Activated naive CD4-positive, alpha-beta T cell treated with anti-CD3 and anti-CD28 coated beads for 36 hours (primary cell): ENCODE measurements around the gene SNN. TPM values are rescaled to one million over a fixed set of nuclear protein-coding genes. Genes with fewer than 3 reads are reported as not detected.

Experiments
- CTCF ChIA-PET: fragments of 350-600 bp; sonication (Branson Sonifier 250); formaldehyde crosslinking; loops from one replicate; lab custom pipeline; 2021; ENCODE audit warnings: antibody characterized with exemption; lab: Charles Lee
- DNase-seq: peaks from one replicate; pipeline ENCODE4 v3.0.0-alpha.2; 2020
- H3K27ac Mint-ChIP-seq: one replicate; pipeline ENCODE4 v1.8.0; 2021; ENCODE audit warnings: mild to moderate bottlenecking, mixed read lengths
- H3K27me3 Mint-ChIP-seq: one replicate; pipeline ENCODE4 v1.8.0; 2021; ENCODE audit warnings: low read depth, mixed read lengths
- H3K36me3 Mint-ChIP-seq: one replicate; pipeline ENCODE4 v1.8.0; 2021; ENCODE audit warnings: low read depth, mixed read lengths
- H3K4me1 Mint-ChIP-seq: one replicate; pipeline ENCODE4 v1.8.0; 2021; ENCODE audit warnings: low read depth, mixed read lengths
- H3K4me3 Mint-ChIP-seq: one replicate; pipeline ENCODE4 v1.8.0; 2021; ENCODE audit warnings: mild to moderate bottlenecking, moderate library complexity, mixed read lengths
- H3K9me3 Mint-ChIP-seq: one replicate; pipeline ENCODE4 v1.8.0; 2021; ENCODE audit warnings: mixed read lengths
- intact Hi-C: fragments of 100-400 bp; cut with micrococcal nuclease; formaldehyde crosslinking; loops from one replicate; pipeline ENCODE4 v1.15.1; 2023
- total RNA-seq, 2 experiments: library from RNA; stranded (reverse); gene quantifications; one replicate each; pipeline ENCODE4 v1.2.3, GENCODE V29; 2021

Gene SNN
- total RNA-seq, 2 experiments from 2014 or later: 12.0 to 13.6 TPM

DNA sequence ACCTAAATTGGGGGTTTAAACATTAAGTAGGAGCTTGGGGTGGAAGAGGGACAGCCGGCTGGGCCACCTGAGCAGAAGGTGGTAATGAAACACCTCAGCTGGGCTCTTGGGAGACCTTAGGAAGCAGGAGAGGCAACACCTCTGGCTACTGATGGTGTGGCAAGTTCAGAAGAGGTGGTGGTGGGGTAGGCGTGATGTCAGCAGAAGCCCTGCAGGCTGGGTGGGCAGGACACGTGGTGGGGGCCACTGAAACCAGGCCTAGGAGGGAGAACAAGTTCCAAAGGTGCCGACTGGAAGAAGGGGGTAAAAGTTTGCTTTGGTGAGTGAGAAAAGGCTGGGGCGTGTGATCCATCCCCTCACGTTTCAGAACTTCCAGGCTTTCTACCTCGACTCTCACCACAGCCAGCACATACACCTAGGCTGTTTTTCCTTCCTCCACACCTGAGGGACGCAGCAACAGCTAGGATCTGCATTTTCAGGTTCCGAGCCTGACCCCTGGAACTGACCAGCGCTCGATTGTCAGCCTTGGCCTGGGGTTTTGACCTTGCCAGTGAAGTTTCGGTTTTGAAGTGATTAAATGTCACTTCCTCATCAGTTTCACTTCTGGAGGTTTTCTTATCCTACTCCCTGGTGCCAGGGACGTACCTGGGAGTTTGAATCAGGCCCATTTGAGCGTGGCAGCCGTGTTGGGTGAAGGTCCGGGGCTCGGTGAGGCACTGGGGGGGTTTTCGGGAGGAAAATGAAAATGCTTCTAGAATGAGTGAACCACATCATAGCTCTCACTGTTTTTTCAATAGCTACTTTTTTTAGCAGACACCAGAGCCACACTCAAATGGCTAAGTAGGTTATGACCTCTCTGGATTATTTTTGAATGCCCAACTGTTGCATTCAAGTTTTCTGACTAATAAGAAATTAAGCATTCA lies 10.0 kb downstream of the SNN start:
- H3K36me3 Mint-ChIP-seq: peaks cover 17% of the 10 kb centered on the region
- intact Hi-C loops: no loop called here
- CTCF ChIA-PET: interaction anchor here (0.9 kb wide), 1 partner anchor 146 kb away, joined by 7 read pairs; no protein-coding TSS in a partner anchor
- H3K27ac Mint-ChIP-seq: peak overlapping the region; percentile 38
- H3K27me3 Mint-ChIP-seq: no peaks in the 10 kb centered on the region
- peak overlapping the region; percentile 6 for H3K4me3 Mint-ChIP-seq
- DNase-seq: no peak
- no peaks in the 10 kb centered on the region for H3K9me3 Mint-ChIP-seq
- peaks cover 74% of the 10 kb centered on the region for H3K4me1 Mint-ChIP-seq

GRCh38 chr16:11679250-11679649 lies 11.0 kb downstream of the SNN start:
- Mint-ChIP-seq H3K4me3 (no peak overlapping the region), H3K9me3 (no peaks in the 10 kb centered on the region), H3K27me3 (no peaks in the 10 kb centered on the region), H3K4me1 (peaks cover 71% of the 10 kb centered on the region), H3K27ac (no peak overlapping the region), H3K36me3 (peaks cover 22% of the 10 kb centered on the region)
- intact Hi-C loops: no loop called here
- CTCF ChIA-PET: interaction anchor here (0.9 to 1.4 kb wide), 2 partner anchors 36 to 147 kb away, joined by 4 to 7 read pairs; no protein-coding TSS in a partner anchor
- DNase-seq: no peak

GRCh38 chr16:11679941-11680911 lies 12.0 kb downstream of the SNN start:
- CTCF ChIA-PET: interaction anchor here (0.9 to 1.4 kb wide), 2 partner anchors 35 to 112 kb away, joined by 3 to 4 read pairs; no protein-coding TSS in a partner anchor
- intact Hi-C loops: no loop called here
- H3K27ac Mint-ChIP-seq: peak overlapping the region; percentile 91
- no peak overlapping the region for H3K4me3 Mint-ChIP-seq
- peaks cover 22% of the 10 kb centered on the region for H3K36me3 Mint-ChIP-seq
- peaks cover 66% of the 10 kb centered on the region for H3K4me1 Mint-ChIP-seq
- H3K27me3 Mint-ChIP-seq: no peaks in the 10 kb centered on the region
- DNase-seq: no peak
- H3K9me3 Mint-ChIP-seq: no peaks in the 10 kb centered on the region

GRCh38 chr16:11681556-11681955 lies 13.3 kb downstream of the SNN start:
- Mint-ChIP-seq H3K36me3 (peaks cover 23% of the 10 kb centered on the region), H3K27me3 (no peaks in the 10 kb centered on the region), H3K27ac (peak overlapping the region; percentile 91), H3K4me3 (no peak overlapping the region), H3K9me3 (no peaks in the 10 kb centered on the region), H3K4me1 (peaks cover 61% of the 10 kb centered on the region)
- DNase-seq: no peak
- CTCF ChIA-PET: interaction anchor here (1.1 kb wide), 1 partner anchor 33 kb away, joined by 3 read pairs; no protein-coding TSS in a partner anchor
- intact Hi-C loops: no loop called here

DNA sequence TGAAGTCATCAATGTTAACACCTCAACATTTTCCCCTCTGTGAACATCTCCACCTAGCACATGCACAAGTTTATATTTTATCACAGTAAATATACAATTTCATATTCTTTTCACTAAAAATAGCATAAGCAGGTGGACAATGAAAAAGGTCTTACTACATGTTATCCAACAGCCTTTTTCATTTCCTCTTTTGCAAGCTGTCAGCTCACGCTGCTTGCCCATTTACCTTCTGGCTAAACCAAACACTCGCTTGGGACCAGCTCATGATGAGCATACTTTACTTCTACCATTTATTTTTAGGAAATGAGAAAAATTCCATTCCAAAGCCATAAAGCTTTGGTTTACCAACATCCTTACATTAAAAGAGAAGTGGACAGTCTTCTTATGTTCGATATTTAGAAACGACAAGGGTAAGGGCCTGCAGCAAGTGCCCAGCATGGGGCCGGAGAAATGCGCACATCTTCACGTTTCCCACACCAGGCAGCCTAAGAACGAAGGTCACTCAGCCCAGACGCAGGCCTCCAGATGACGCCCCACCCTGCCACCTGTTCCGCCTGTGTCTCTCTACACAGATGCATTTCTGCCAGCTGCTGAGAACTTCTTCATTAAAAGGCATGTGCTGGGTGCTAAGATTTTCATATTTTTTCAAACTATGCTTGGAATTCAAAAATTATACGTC lies 13.9 kb downstream of the SNN start:
- H3K9me3 Mint-ChIP-seq: no peaks in the 10 kb centered on the region
- H3K27me3 Mint-ChIP-seq: no peaks in the 10 kb centered on the region
- peak overlapping the region; percentile 91 for H3K27ac Mint-ChIP-seq
- peaks cover 58% of the 10 kb centered on the region for H3K4me1 Mint-ChIP-seq
- intact Hi-C loops: no loop called here
- peaks cover 25% of the 10 kb centered on the region for H3K36me3 Mint-ChIP-seq
- CTCF ChIA-PET: interaction anchor here (1.1 kb wide), 1 partner anchor 32 kb away, joined by 3 read pairs; no protein-coding TSS in a partner anchor
- H3K4me3 Mint-ChIP-seq: no peak overlapping the region
- no peak for DNase-seq

DNA sequence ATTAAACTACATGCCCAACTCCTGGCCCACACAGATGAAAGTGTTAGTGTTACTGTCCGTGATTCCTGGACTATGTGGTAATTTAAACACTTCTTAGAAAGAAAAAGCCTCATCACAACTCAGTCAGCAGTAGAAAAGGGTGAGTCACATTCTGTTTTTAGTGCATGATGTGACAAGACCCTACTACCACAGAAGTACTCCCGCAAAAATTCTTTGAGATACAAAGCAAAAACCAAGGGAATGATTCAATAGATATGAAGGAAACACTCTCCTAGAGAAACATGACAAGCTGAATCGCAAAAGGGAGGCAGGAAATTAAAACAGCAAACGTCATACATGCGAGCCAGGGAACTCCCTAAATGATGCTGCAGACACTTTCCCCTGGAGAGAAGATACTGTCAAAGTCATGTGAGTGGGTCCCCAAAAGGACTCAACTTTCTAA lies 14.4 kb downstream of the SNN start:
- CTCF ChIA-PET: interaction anchor here (1.1 kb wide), 1 partner anchor 31 kb away, joined by 3 read pairs; no protein-coding TSS in a partner anchor
- Mint-ChIP-seq H3K36me3 (peaks cover 26% of the 10 kb centered on the region), H3K27me3 (no peaks in the 10 kb centered on the region)

DNA sequence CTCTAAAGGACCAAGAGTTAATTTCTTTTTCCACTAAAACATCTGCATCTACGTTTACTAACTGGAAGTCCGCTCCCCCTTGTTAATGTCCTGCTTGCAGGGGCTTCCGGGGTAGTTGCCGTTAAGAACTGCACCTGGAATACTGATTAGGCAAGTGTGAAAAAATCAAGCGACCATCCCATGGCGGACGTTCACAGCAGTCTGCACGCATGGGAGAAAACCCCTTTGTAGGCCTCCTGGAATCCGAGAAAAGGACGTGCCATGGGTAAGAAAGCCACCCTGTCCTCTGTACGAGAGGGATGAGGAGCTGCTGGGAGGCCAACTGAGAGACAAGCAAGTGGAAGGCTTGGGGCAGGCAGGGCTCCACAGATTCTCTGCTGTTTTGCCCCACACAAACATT lies 14.9 kb downstream of the SNN start:
- H3K36me3 Mint-ChIP-seq: peaks cover 25% of the 10 kb centered on the region
- intact Hi-C loops: no loop called here

More for the DNA sequence above, 14.4 kb downstream of the SNN start:
- Mint-ChIP-seq H3K4me3 (no peak overlapping the region), H3K9me3 (no peaks in the 10 kb centered on the region), H3K4me1 (peaks cover 55% of the 10 kb centered on the region), H3K27ac (peak overlapping the region; percentile 42)
- intact Hi-C loops: no loop called here
- DNase-seq: no peak

DNA sequence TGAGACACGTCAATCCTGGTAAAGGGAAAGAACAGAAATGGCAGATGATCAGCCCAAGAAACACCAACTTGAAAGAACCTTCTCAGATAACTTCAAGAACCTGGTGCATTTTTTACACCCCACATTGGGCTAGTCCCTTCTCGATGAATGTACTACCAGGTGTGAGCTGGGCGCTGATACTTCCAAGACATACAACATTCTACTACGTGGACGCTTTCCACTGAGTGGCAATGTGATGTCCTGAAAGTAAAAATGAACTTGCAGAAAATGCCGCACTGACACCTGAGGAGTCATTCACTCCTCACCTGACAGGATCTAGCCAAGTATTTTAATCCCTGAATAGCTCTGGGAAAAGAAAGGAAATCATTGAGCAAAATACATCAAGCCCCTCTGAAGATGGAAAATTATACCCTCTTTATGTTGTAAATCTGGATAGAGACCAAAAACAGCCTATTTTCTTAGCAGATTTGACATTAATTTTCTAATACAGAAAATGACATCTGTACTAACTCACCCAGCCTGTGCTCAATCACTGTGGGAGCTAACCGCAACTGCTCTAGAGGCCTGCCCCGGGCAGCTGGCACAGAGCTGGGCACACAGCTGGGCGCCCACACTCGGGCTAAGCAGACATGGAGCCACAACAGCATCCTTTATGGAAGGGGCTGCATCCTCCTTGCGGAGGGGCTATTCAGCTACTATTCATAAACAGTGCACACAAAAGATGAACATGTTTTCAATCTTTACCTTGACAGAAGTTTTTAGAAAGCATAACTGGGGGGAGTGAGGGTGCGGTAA lies 16.2 kb downstream of the SNN start:
- CTCF ChIA-PET: interaction anchor here (1.1 kb wide), 1 partner anchor 35 kb away, joined by 3 read pairs; no protein-coding TSS in a partner anchor
- Mint-ChIP-seq H3K27ac (no peak overlapping the region), H3K36me3 (peaks cover 25% of the 10 kb centered on the region), H3K9me3 (no peaks in the 10 kb centered on the region), H3K27me3 (no peaks in the 10 kb centered on the region), H3K4me1 (peaks cover 49% of the 10 kb centered on the region), H3K4me3 (no peak overlapping the region)
- intact Hi-C loops: no loop called here
- DNase-seq: no peak

More for the DNA sequence above, 14.9 kb downstream of the SNN start:
- Mint-ChIP-seq H3K4me1 (peaks cover 50% of the 10 kb centered on the region), H3K4me3 (no peak overlapping the region), H3K27me3 (no peaks in the 10 kb centered on the region), H3K9me3 (no peaks in the 10 kb centered on the region), H3K27ac (peak overlapping the region; percentile 42)
- CTCF ChIA-PET: no interaction called here
- no peak for DNase-seq

GRCh38 chr16:11685844-11686618 lies 17.8 kb downstream of the SNN start:
- Mint-ChIP-seq H3K27ac (no peak overlapping the region), H3K36me3 (peaks cover 25% of the 10 kb centered on the region), H3K9me3 (no peaks in the 10 kb centered on the region), H3K27me3 (no peaks in the 10 kb centered on the region), H3K4me1 (peaks cover 46% of the 10 kb centered on the region), H3K4me3 (no peak overlapping the region)
- no peak for DNase-seq
- CTCF ChIA-PET: no interaction called here
- intact Hi-C loops: no loop called here

DNA sequence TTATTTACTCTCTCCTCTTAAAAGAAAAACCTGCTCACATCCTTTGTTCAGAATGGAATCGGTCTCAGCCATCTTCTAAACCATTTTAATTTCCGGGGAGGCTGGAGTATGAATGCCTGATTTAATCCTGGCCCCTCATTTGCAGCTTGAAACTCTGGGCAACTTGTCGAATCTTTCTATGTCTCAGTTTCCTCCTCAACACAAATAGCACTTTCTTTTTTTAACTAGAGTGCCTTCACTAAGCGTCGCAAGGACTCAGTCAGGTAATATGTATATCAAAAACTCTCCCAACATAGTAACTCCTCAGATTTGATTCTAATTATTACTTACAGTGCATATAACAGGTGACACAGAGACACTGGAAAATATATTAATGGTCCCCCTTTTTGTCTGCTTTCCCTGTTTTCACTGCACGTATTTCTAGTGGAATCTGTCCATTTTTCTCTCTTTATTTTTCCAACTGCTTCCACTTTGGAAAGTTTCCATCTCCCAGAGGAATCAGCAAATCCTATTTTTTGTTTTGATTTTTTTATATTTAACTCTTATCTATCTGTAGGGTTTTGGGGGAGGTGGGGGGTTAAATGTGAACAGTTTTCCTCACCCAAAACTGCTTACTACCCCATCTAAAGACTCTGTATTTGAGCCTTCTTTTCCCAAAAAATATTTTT lies 18.6 kb downstream of the SNN start:
- Mint-ChIP-seq H3K27me3 (no peaks in the 10 kb centered on the region), H3K4me1 (peaks cover 40% of the 10 kb centered on the region), H3K9me3 (no peaks in the 10 kb centered on the region), H3K27ac (no peak overlapping the region), H3K4me3 (no peak overlapping the region), H3K36me3 (peaks cover 32% of the 10 kb centered on the region)
- intact Hi-C loops: no loop called here
- no peak for DNase-seq
- CTCF ChIA-PET: no interaction called here
